HAP-1 (cell line): ENCODE data around the gene AFF1.
A peak's percentile ranks its signal among the peaks of the same experiment; 100 is the strongest.

Experiments used
- DNase-seq, 2 experiments: peaks; one replicate each; pipeline ENCODE4 v3.0.0-alpha.2; 2016 to 2020; ENCODE audit warnings: low spot score in 2 of 2
- H3K27me3 ChIP-seq: fragments of 250-450 bp; sonication (Bioruptor Pico); 2 replicates; pipeline ENCODE4 v1.5.1; 2020; ENCODE audit warnings: low read depth, mild to moderate bottlenecking, moderate library complexity
- H3K36me3 ChIP-seq: fragments of 250-450 bp; sonication (Bioruptor Pico); replicated peaks from 2 replicates; pipeline ENCODE4 v1.5.1; 2020; ENCODE audit warnings: mild to moderate bottlenecking
- H3K4me1 ChIP-seq: fragments of 250-450 bp; sonication (Bioruptor Pico); 2 replicates; pipeline ENCODE4 v1.5.1; 2020; ENCODE audit warnings: mild to moderate bottlenecking
- H3K4me3 ChIP-seq: fragments of 250-450 bp; sonication (Bioruptor Pico); 2 replicates; pipeline ENCODE4 v1.5.1; 2020; ENCODE audit warnings: mild to moderate bottlenecking, moderate library complexity
- H3K9me3 ChIP-seq: fragments of 250-450 bp; sonication (Bioruptor Pico); 2 replicates; pipeline ENCODE4 v1.5.1; 2020; ENCODE audit warnings: mild to moderate bottlenecking, moderate library complexity
- in situ Hi-C: fragments of 300-500 bp; cut with MboI; formaldehyde crosslinking; loops from 3 replicates; pipeline ENCODE4 v1.14.3; 2020; ENCODE audit warnings: low sequenced_read_pairs, inconsistent platforms, mixed read lengths

The AFF1 gene

GRCh38 chr4:87053802-87054767 is 119.3 kb downstream of the AFF1 start:
- in situ Hi-C loops = no loop called here
- Histone ChIP-seq H3K9me3 (no peaks in the 10 kb centered on the region), H3K27me3 (no peaks in the 10 kb centered on the region), H3K36me3 (no peaks in the 10 kb centered on the region), H3K4me1 (peaks cover 23% of the 10 kb centered on the region), H3K4me3 (no peak overlapping the region)
- no peak for DNase-seq

DNA sequence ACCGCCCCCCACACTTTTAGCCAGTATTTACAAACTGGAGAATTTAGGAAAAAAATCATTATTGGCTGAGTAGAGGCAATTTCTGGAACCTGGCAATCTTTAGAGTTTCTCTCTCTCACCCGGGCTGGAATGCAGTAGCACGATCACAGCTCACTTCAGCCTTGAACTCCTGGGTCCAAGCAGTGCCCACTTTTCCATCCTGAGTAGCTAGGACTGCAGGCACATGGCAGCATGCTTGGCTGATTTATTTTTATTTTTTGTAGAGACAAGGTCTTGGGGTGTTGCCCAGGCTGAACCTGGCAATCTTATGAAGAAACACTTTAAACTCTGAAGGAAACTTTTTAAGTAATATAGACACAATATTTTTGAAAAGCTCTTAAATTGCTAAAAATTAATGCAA is 120.1 kb downstream of the AFF1 start:
- in situ Hi-C loops = no loop called here
- DNase-seq = no peak
- Histone ChIP-seq H3K4me1 (peaks cover 23% of the 10 kb centered on the region), H3K36me3 (no peaks in the 10 kb centered on the region), H3K27me3 (no peaks in the 10 kb centered on the region), H3K4me3 (no peak overlapping the region), H3K9me3 (no peaks in the 10 kb centered on the region)

DNA sequence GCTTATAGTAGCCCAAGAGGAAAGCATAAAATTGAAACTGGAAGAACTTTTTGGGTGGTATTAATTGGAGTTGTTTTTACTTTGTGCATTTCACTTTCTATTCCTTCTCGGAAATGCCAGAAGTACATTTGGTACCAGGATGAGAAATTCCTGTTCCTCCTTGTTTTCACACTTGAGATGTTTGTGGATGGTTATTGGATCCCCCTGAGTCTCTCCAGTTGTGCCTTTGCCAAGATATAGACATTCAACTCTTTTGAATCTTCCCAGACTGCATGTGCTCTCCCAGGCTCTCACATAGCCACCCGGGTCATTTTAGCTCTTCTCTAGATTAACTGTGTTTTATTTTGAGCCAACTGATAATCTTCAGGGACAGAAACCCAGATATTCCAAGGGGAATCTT is 120.5 kb downstream of the AFF1 start:
- DNase-seq = no peak
- Histone ChIP-seq H3K4me3 (no peak overlapping the region), H3K4me1 (peaks cover 23% of the 10 kb centered on the region), H3K27me3 (no peaks in the 10 kb centered on the region), H3K9me3 (no peaks in the 10 kb centered on the region), H3K36me3 (no peaks in the 10 kb centered on the region)
- in situ Hi-C loops = no loop called here

DNA sequence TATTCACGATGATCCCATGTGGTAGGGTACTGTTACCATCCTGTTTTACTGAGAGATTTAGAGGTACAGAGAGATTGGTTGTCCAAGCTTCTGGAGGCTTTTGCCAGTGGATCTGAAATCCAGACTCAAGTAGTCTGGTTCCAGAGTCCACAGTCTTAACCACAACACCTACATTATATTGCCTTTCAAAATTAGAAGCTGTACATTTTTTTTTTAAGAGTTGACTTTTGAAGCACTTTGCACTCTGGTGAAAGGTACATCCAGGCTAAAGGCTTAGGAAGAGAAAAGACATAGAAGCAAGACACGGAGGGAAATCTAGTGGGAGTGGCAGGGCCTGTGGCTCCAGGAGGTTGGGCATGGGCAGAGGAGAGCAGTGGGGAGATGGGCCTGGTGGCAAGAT is 122.1 kb downstream of the AFF1 start:
- H3K27me3 ChIP-seq = no peaks in the 10 kb centered on the region
- H3K4me3 ChIP-seq = no peak overlapping the region
- in situ Hi-C loops = no loop called here
- H3K9me3 ChIP-seq = no peaks in the 10 kb centered on the region
- H3K36me3 ChIP-seq = no peaks in the 10 kb centered on the region
- peaks cover 23% of the 10 kb centered on the region for H3K4me1 ChIP-seq
- DNase-seq = no peak

GRCh38 chr4:87057835-87058355 is 123.1 kb downstream of the AFF1 start:
- Histone ChIP-seq H3K4me3 (no peak overlapping the region), H3K27me3 (no peaks in the 10 kb centered on the region), H3K4me1 (peaks cover 23% of the 10 kb centered on the region), H3K9me3 (no peaks in the 10 kb centered on the region), H3K36me3 (no peaks in the 10 kb centered on the region)
- in situ Hi-C loops = no loop called here
- DNase-seq = no peak

DNA sequence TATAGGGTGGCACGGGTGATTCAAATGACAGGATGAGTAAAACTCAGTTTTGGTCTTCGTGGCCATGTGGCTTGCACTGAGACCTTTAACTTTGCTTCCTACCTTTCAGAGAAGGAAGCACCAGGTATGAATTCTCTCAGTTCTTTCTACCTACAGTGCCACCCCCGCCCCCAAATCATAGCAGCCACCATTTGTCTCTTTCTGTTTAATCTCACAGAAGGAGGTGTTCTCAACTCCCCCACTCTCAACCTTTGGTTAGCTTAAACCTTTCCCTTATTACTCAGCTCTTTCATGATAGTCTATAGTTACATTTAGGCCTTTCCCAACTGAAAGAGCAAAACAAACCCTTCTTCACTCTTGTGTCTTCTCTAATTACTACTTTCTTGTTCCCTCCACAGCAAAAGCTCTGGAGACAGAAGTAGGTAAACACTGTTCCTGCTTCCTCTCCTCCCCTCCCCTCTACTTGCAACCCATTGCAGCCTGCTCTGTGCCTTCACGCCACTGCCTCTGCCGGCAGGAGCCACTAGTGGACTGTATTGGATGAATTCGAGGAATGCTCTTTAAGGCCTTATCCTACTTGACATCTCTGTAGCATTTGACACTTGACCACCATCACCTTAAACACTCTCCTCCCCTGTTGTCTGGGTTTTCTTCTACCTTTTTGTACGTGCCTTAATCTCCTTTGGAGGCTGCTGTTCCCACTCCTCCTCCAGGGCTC is 123.7 kb downstream of the AFF1 start:
- Histone ChIP-seq H3K4me1 (peaks cover 23% of the 10 kb centered on the region), H3K9me3 (no peaks in the 10 kb centered on the region), H3K27me3 (no peaks in the 10 kb centered on the region), H3K4me3 (no peak overlapping the region), H3K36me3 (no peaks in the 10 kb centered on the region)
- DNase-seq = peak; percentile 37 to 48
- in situ Hi-C loops = no loop called here

DNA sequence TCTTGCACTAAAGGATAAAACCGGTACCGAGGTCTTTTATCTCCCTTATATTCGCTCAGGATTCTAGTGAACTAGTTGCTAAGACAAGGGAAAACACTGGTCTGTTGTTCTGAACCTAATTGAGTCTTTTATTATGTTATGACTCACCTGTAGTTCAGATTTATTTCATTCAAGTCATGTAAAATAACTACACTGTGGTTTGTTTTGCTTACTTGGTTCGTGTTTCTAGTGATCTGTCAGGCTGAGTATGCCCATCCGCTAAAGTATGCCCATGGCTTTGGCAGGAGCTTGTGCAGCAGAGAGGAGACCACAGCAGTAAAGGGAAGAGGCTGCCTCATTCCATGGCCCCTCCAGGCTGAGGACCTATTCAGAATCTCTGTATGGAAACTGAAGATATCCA is 126.1 kb downstream of the AFF1 start:
- no peaks in the 10 kb centered on the region for H3K36me3 ChIP-seq
- DNase-seq = no peak
- H3K27me3 ChIP-seq = no peaks in the 10 kb centered on the region
- H3K4me3 ChIP-seq = no peak overlapping the region
- peaks cover 6% of the 10 kb centered on the region for H3K4me1 ChIP-seq
- in situ Hi-C loops = no loop called here
- H3K9me3 ChIP-seq = no peaks in the 10 kb centered on the region

- Histone ChIP-seq H3K27me3 (no peaks in the 10 kb centered on the region), H3K4me1 (no peaks in the 10 kb centered on the region; the same call in 1 of the 2 replicates), H3K9me3 (no peaks in the 10 kb centered on the region), H3K36me3 (no peaks in the 10 kb centered on the region), H3K4me3 (no peak overlapping the region)
- DNase-seq = no peak
- in situ Hi-C loops = no loop called here
These were observed 130.2 kb downstream of the AFF1 start for GRCh38 chr4:87065021-87065420.

DNA sequence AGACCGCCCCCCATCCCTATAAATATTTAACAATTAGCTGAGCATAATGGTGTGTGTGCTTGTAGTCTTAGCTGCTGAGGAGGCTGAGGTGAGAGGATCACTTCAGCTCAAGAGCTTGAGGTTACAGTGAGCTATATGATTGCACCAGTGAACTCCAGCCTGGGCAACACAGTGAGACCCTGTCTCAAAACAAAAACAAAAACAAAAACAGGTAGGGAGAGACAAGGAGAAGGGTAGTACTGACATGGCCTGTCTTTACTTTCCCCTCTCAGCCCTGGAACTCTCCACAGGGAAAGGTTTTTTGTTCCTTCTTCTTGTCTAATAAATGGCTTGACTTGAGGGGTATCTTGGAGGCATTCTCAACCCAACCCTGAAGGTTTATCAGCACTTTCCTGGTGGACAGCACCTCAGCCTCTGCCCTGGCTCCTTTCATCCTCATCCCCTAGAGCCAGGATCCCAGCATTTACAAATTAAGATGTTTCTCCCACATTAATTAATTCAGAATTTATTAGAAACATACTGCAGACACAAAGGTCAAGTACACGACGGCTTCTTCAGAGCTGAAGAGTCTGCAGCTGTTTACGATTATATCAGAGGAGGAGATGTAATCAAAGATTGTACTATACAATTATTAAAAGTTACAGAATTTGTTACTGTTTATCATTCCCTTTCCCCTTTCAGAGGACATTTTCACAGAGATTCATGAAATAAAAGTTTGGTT is 131.8 kb downstream of the AFF1 start:
- in situ Hi-C loops = no loop called here

GRCh38 chr4:87067124-87067885 is 132.5 kb downstream of the AFF1 start:
- DNase-seq = no peak
- no peak overlapping the region for H3K4me3 ChIP-seq
- H3K36me3 ChIP-seq = no peaks in the 10 kb centered on the region
- no peaks in the 10 kb centered on the region for H3K27me3 ChIP-seq
- in situ Hi-C loops = no loop called here
- no peaks in the 10 kb centered on the region for H3K9me3 ChIP-seq
- H3K4me1 ChIP-seq = no peaks in the 10 kb centered on the region; the same call in 1 of the 2 replicates

More for the DNA sequence above, 131.8 kb downstream of the AFF1 start:
- Histone ChIP-seq H3K27me3 (no peaks in the 10 kb centered on the region), H3K9me3 (no peaks in the 10 kb centered on the region), H3K4me1 (no peaks in the 10 kb centered on the region; the same call in 1 of the 2 replicates), H3K36me3 (no peaks in the 10 kb centered on the region), H3K4me3 (no peak overlapping the region)
- DNase-seq = no peak

- H3K4me1 ChIP-seq = peaks cover 7% of the 10 kb centered on the region
- in situ Hi-C loops = no loop called here
- DNase-seq = no peak
These were observed 133.8 kb downstream of the AFF1 start for GRCh38 chr4:87068583-87069021.

GRCh38 chr4:87069037-87069742 is 134.4 kb downstream of the AFF1 start:
- Histone ChIP-seq H3K4me3 (no peak overlapping the region), H3K4me1 (peaks cover 13% of the 10 kb centered on the region), H3K36me3 (no peaks in the 10 kb centered on the region), H3K9me3 (no peaks in the 10 kb centered on the region), H3K27me3 (no peaks in the 10 kb centered on the region)
- no peak for DNase-seq
- in situ Hi-C loops = no loop called here

More at GRCh38 chr4:87068583-87069021, 133.8 kb downstream of the AFF1 start:
- no peaks in the 10 kb centered on the region for H3K36me3 ChIP-seq
- H3K27me3 ChIP-seq = no peaks in the 10 kb centered on the region
- no peak overlapping the region for H3K4me3 ChIP-seq
- no peaks in the 10 kb centered on the region for H3K9me3 ChIP-seq
